K562 (cell line): ENCODE results near the gene EXOC4. TPM values are rescaled to one million over a fixed set of nuclear protein-coding genes. Genes with fewer than 3 reads are reported as not detected.

ENCODE experiments used
- ATAC-seq: fragments of 200-7000 bp; cut with Tn5 transposase; 3 replicates; pipeline ENCODE4 v1.9.1; 2020; ENCODE audit warnings: moderate library complexity
- BruUV-seq: library from RNA; stranded (reverse); fragments of 400-500 nt; replicated peaks from 2 replicates; lab custom pipeline; 2021; lab: Mats Ljungman, UMichigan
- CTCF ChIA-PET: fragments of 300-600 bp; formaldehyde crosslinking; extraction: SDS; loops from one replicate; lab custom pipeline; 2021; ENCODE audit warnings: low intra/inter-chr PET ratio; lab: Yijun Ruan, JAX
- POLR2A ChIA-PET: fragments of 300-600, 350-650 bp; sonication (Branson Sonifier 250); formaldehyde crosslinking; extraction: SDS; loops from one replicate; lab custom pipeline; 2021; ENCODE audit warnings: antibody characterized with exemption, inconsistent platforms; lab: Yijun Ruan, JAX
- DNase-seq, 4 experiments: peaks; one replicate each; pipeline versions ENCODE4 v3.0.0 to v3.0.0-alpha.2; 2011 to 2018; ENCODE audit warnings: low spot score in 3 of 4, mixed read lengths in 3 of 4; ENCODE audit errors: extremely low read depth in 1 of 4
- FAIRE-seq: peaks from 2 replicates; lab custom pipeline; 2011; peaks lifted over from hg19 to GRCh38; lab: Jason Lieb, UNC
- H2AFZ ChIP-seq: 2 replicates; pipeline ENCODE4 v1.6.0; 2011; ENCODE audit warnings: low read depth, low read length, control low read depth, inconsistent platforms
- H3K27ac ChIP-seq: fragments of 200-600 bp; 3 replicates; pipeline ENCODE4 v1.8.0; 2011; ENCODE audit warnings: low read depth, mild to moderate bottlenecking, control low read depth, inconsistent platforms, low read length, moderate library complexity, mixed read lengths; ENCODE audit errors: extremely low read depth
- H3K27me3 ChIP-seq, 2 experiments: fragments of 300-600 bp in 1 of 2; 2 replicates in 1 of 2; 3 replicates in 1 of 2; pipeline versions ENCODE4 v1.6.0 to v1.8.0; 2011; ENCODE audit warnings: inconsistent platforms in 2 of 2, low read length in 2 of 2, mild to moderate bottlenecking in 1 of 2, mixed read lengths in 1 of 2, moderate library complexity in 1 of 2; ENCODE audit not compliant: control insufficient read depth in 2 of 2, insufficient read depth in 2 of 2
- H3K36me3 ChIP-seq: fragments of 300-600 bp; 3 replicates; pipeline ENCODE4 v1.8.0; 2011; ENCODE audit warnings: mild to moderate bottlenecking, low read length, inconsistent platforms; ENCODE audit not compliant: control insufficient read depth, insufficient read depth
- H3K4me1 ChIP-seq, 2 experiments: fragments of 200-600 bp in 1 of 2; replicated peaks in 1 of 2; 2 replicates in 1 of 2; 3 replicates in 1 of 2; pipeline versions ENCODE4 v1.5.1 to v1.8.0; 2011; ENCODE audit warnings: inconsistent platforms in 2 of 2, low read length in 2 of 2, mild to moderate bottlenecking in 1 of 2, mixed read lengths in 1 of 2, moderate library complexity in 1 of 2; ENCODE audit not compliant: control insufficient read depth in 2 of 2, insufficient read depth in 2 of 2
- H3K4me2 ChIP-seq: 2 replicates; pipeline ENCODE4 v1.6.1; 2011; ENCODE audit warnings: low read length, control low read depth, inconsistent platforms, mixed read lengths; ENCODE audit not compliant: insufficient read depth
- H3K4me3 ChIP-seq: fragments of 200-600 bp; sonication (generic), shearing (Covaris generic); 2 replicates; pipeline ENCODE4 v1.5.1; 2016; ENCODE audit warnings: control low read depth, inconsistent platforms
- H3K79me2 ChIP-seq: fragments of 200-600 bp; 3 replicates; pipeline ENCODE4 v1.8.0; 2011; ENCODE audit warnings: low read length, inconsistent platforms; ENCODE audit not compliant: control insufficient read depth, insufficient read depth
- H3K9ac ChIP-seq, 2 experiments: 2 replicates each; pipeline versions ENCODE4 v1.6.0 to v1.6.1; 2011; ENCODE audit warnings: low read depth in 2 of 2, low read length in 2 of 2, control low read depth in 1 of 2, inconsistent platforms in 1 of 2, mild to moderate bottlenecking in 1 of 2, mixed read lengths in 1 of 2; ENCODE audit not compliant: insufficient read depth in 1 of 2
- H3K9me1 ChIP-seq: one replicate; pipeline ENCODE4 v1.6.0; 2011; ENCODE audit warnings: inconsistent platforms, mild to moderate bottlenecking, low read length, moderate library complexity; ENCODE audit not compliant: control insufficient read depth, insufficient read depth
- H3K9me3 ChIP-seq: replicated peaks from 2 replicates; pipeline ENCODE4 v1.5.1; 2011; ENCODE audit warnings: low read depth, low read length, inconsistent platforms; ENCODE audit not compliant: control insufficient read depth, insufficient read depth
- H4K20me1 ChIP-seq: replicated peaks from 2 replicates; pipeline ENCODE4 v1.6.1; 2011; ENCODE audit warnings: low read length, inconsistent platforms, mixed read lengths; ENCODE audit not compliant: control insufficient read depth, insufficient read depth
- CBX5 ChIP-seq: IDR thresholded peaks from 2 replicates; pipeline ENCODE4 v1.6.1; 2014; ENCODE audit warnings: low read depth, borderline replicate concordance
- CCNT2 ChIP-seq: IDR thresholded peaks from 2 replicates; pipeline ENCODE4 v1.6.1; 2011; ENCODE audit warnings: borderline replicate concordance, low read depth, mild to moderate bottlenecking, moderate library complexity, mixed read lengths, low read length; ENCODE audit not compliant: insufficient read length; ENCODE audit errors: extremely low read depth
- CTBP1 ChIP-seq: fragments of 450-650 bp; IDR thresholded peaks from 2 replicates; pipeline ENCODE4 v1.6.1; 2016; ENCODE audit warnings: borderline replicate concordance
- E2F1 ChIP-seq: sonication (generic); formaldehyde crosslinking; IDR thresholded peaks from 2 replicates; pipeline ENCODE4 v1.8.1; 2023; ENCODE audit warnings: mild to moderate bottlenecking, missing genetic modification reagents, moderate library complexity
- ELF2 ChIP-seq: fragments of 250-450 bp; sonication (Bioruptor Pico); IDR thresholded peaks from 2 replicates; pipeline ENCODE4 v1.5.0; 2021; ENCODE audit warnings: mild to moderate bottlenecking
- ESRRB ChIP-seq: fragments of 250-450 bp; sonication (Bioruptor Pico); IDR thresholded peaks from 2 replicates; pipeline ENCODE4 v1.5.0; 2020; ENCODE audit warnings: mild to moderate bottlenecking, moderate library complexity, borderline replicate concordance
- EWSR1 ChIP-seq: fragments of 450-650 bp; IDR thresholded peaks from 2 replicates; pipeline ENCODE4 v1.6.1; 2018; ENCODE audit warnings: borderline replicate concordance, mild to moderate bottlenecking, low read depth, moderate library complexity; ENCODE audit not compliant: partially characterized antibody
- HDGF ChIP-seq: fragments of 450-650 bp; IDR thresholded peaks from 2 replicates; pipeline ENCODE4 v1.6.1; 2016
- HMG20A ChIP-seq: fragments of 450-650 bp; formaldehyde crosslinking; conservative IDR thresholded peaks from 2 replicates; pipeline ENCODE4 v1.4.0; 2020; ENCODE audit warnings: mild to moderate bottlenecking, mixed read lengths
- HNRNPL ChIP-seq: fragments of 200-400 bp; formaldehyde crosslinking; IDR thresholded peaks from 2 replicates; pipeline ENCODE4 v1.6.1; 2017; ENCODE audit warnings: low read depth, mild to moderate bottlenecking, low read length
- KLF1 ChIP-seq: fragments of 450-650 bp; IDR thresholded peaks from 2 replicates; pipeline ENCODE4 v1.6.1; 2016; ENCODE audit warnings: missing genetic modification characterization, missing compliant biosample characterization
- MAX ChIP-seq: sonication (generic); formaldehyde crosslinking; IDR thresholded peaks from 2 replicates; pipeline ENCODE4 v1.9.0; 2022; ENCODE audit warnings: mild to moderate bottlenecking, missing genetic modification reagents
- MYNN ChIP-seq, 2 experiments: sonication (generic); formaldehyde crosslinking in 1 of 2; IDR thresholded peaks; 2 replicates each; pipeline versions ENCODE4 v1.5.0 to v1.6.1; 2016 to 2020; ENCODE audit warnings: antibody characterized with exemption in 1 of 2, missing genetic modification reagents in 1 of 2
- NFYB ChIP-seq: IDR thresholded peaks from 2 replicates; pipeline ENCODE4 v1.6.1; 2011; ENCODE audit warnings: mild to moderate bottlenecking, moderate library complexity; ENCODE audit not compliant: insufficient read length; ENCODE audit errors: extremely low read depth
- SMAD3 ChIP-seq: fragments of 450-650 bp; formaldehyde crosslinking; conservative IDR thresholded peaks from 2 replicates; pipeline ENCODE4 v1.4.0; 2020; ENCODE audit warnings: mild to moderate bottlenecking
- STAT6 ChIP-seq: sonication (generic); formaldehyde crosslinking; IDR thresholded peaks from 2 replicates; pipeline ENCODE4 v1.8.1; 2023; ENCODE audit warnings: mild to moderate bottlenecking, missing genetic modification reagents
- TBP ChIP-seq: optimal IDR thresholded peaks from 2 replicates; pipeline ENCODE3; 2011; ENCODE audit warnings: low read depth, low read length, improper control_type of control experiment
- TCF15 ChIP-seq: fragments of 250-450 bp; sonication (Bioruptor Pico); IDR thresholded peaks from 2 replicates; pipeline ENCODE4 v1.8.0; 2022; ENCODE audit warnings: moderate library complexity, mild to moderate bottlenecking, inconsistent platforms
- YBX1 ChIP-seq: fragments of 450-650 bp; IDR thresholded peaks from 2 replicates; pipeline ENCODE4 v1.7.1; 2016; ENCODE audit warnings: mild to moderate bottlenecking
- ZC3H11A ChIP-seq: IDR thresholded peaks from 2 replicates; pipeline ENCODE4 v1.6.1; 2012; ENCODE audit warnings: low read depth, low read length, improper control_type of control experiment
- WGBS: fragments of 100-300 bp; shearing (Covaris generic); methylation state at CpG from one replicate; pipeline ENCODE4 v1.1.6; 2016; ENCODE audit warnings: low coverage, mixed read lengths; ENCODE audit not compliant: insufficient coverage; ENCODE audit errors: missing lambda C conversion rate; 5-methylcytosine and 5-hydroxymethylcytosine counted together
- in situ Hi-C: fragments of 300-500 bp; cut with MboI; formaldehyde crosslinking; loops from 4 replicates; pipeline ENCODE4 v1.15.0; 2018; ENCODE audit warnings: inconsistent platforms, mixed read lengths
- intact Hi-C: fragments of 100-400 bp; cut with micrococcal nuclease; formaldehyde crosslinking; loops from 2 replicates; pipeline ENCODE4 v1.14.2; 2022
- polyA plus RNA-seq, 8 experiments: library from polyadenylated mRNA; depleted of rRNA in 4 of 8; stranded (reverse) in 5 of 8; unstranded in 3 of 8; fragments of >200 nt; fragmentation: Nextera tagmentation in 2 of 8; fragmentation: Illumina TruSeq in 1 of 8; extraction: Ambion mirVana in 2 of 8; extraction: Trizol in 1 of 8; gene quantifications; 2 replicates each; pipeline versions ENCODE4 v1.2.1 to v1.2.3, GENCODE V29; 2011 to 2014; ENCODE audit warnings: inconsistent platforms in 1 of 8, missing spikeins in 1 of 8
- total RNA-seq, 7 experiments: library from RNA; depleted of rRNA in 6 of 7; stranded (reverse); fragments of >200 nt in 6 of 7; fragmentation: Illumina TruSeq in 2 of 7; extraction: Trizol in 2 of 7; gene quantifications; 2 replicates each; pipeline versions ENCODE4 v1.2.1 to v1.2.3, GENCODE V29; 2011 to 2021; ENCODE audit warnings: low replicate concordance in 1 of 7

EXOC4 gene
- total and polyA plus RNA-seq, 9 of the 15 experiments (the other 6 are each of a cell fraction or from before 2014, with no cell fraction given), result 18.5 to 73.1 (median 46.6) TPM

GRCh38 chr7:133642907-133643306 lies 390.0 kb downstream of the EXOC4 start:
- no peak for FAIRE-seq
- H3K9me1 ChIP-seq, result no peaks in the 10 kb centered on the region
- no peak overlapping the region for H3K4me3 ChIP-seq
- no TSS peak for BruUV-seq
- no peak overlapping the region for H3K9ac ChIP-seq
- no peak overlapping the region for H2AFZ ChIP-seq
- H4K20me1 ChIP-seq, result no peaks in the 10 kb centered on the region
- whole genome bisulfite sequencing, result 56% methylated on average over 2 of the region's 2 CpGs
- DNase-seq, result no peak
- H3K4me2 ChIP-seq, result no peak overlapping the region
- no peak for TF ChIP-seq HDGF
- TF ChIP-seq MYNN (IDR thresholded peaks at IDR 0.05), result no peak
- TF ChIP-seq MYNN (CRISPR knock-in tag; IDR thresholded peaks at IDR 0.05), result no peak
- no peak for TF ChIP-seq SMAD3 (CRISPR knock-in tag)
- no peak for TF ChIP-seq NFYB
- no peak for TF ChIP-seq YBX1
- no peak for TF ChIP-seq CCNT2
- TF ChIP-seq TCF15 (CRISPR knock-in tag), result no peak
- no peak for TF ChIP-seq E2F1 (CRISPR knock-in tag)
- no peak for TF ChIP-seq HNRNPL
- TF ChIP-seq HMG20A (CRISPR knock-in tag), result no peak
- TF ChIP-seq CBX5, result no peak
- no peak for TF ChIP-seq ESRRB (CRISPR knock-in tag)
- no peak for TF ChIP-seq ELF2
- no peak for TF ChIP-seq CTBP1
- TF ChIP-seq MAX (CRISPR knock-in tag), result no peak
- TF ChIP-seq EWSR1, result no peak
- TF ChIP-seq KLF1 (tag), result no peak
- no peak for TF ChIP-seq TBP
- TF ChIP-seq ZC3H11A, result no peak
- no peak for TF ChIP-seq STAT6
- in situ Hi-C loops (no loop called here), intact Hi-C loops (no loop called here)
- no peaks in the 10 kb centered on the region for H3K36me3 ChIP-seq
- H3K9me3 ChIP-seq, result no peaks in the 10 kb centered on the region
- H3K27me3 ChIP-seq, result no peaks in the 10 kb centered on the region
- no peaks in the 10 kb centered on the region for H3K79me2 ChIP-seq
- ChIA-PET CTCF (no interaction called here), POLR2A (no interaction called here)
- H3K27ac ChIP-seq, result no peak overlapping the region
- no peaks in the 10 kb centered on the region for H3K4me1 ChIP-seq
- no peak for ATAC-seq
